DOHH2 (cell line): ENCODE data around the gene PDE4D.

Experiments
- H3F3A ChIP-seq: fragments of 200-600 bp; sonication (generic), shearing (Covaris generic); 2 replicates; pipeline ENCODE4 v1.6.0; 2016; ENCODE audit warnings: antibody characterized with exemption, mild to moderate bottlenecking; ENCODE audit not compliant: control insufficient read depth, insufficient read depth
- H3K27ac ChIP-seq: fragments of 200-600 bp; sonication (generic); 2 replicates; pipeline ENCODE4 v1.5.1; 2014; ENCODE audit warnings: low read depth, mild to moderate bottlenecking, low read length, moderate library complexity
- H3K27me3 ChIP-seq: fragments of 200-600 bp; sonication (generic); 2 replicates; pipeline ENCODE4 v1.6.1; 2014; ENCODE audit warnings: mild to moderate bottlenecking, low read length, mixed read lengths; ENCODE audit not compliant: control insufficient read depth
- H3K36me3 ChIP-seq: fragments of 200-600 bp; sonication (generic); 2 replicates; pipeline ENCODE4 v1.6.1; 2014; ENCODE audit warnings: mild to moderate bottlenecking, low read length, moderate library complexity, mixed read lengths; ENCODE audit not compliant: control insufficient read depth
- H3K4me1 ChIP-seq: fragments of 200-600 bp; sonication (generic); 2 replicates; pipeline ENCODE4 v1.6.1; 2014; ENCODE audit warnings: mild to moderate bottlenecking, low read length, mixed read lengths; ENCODE audit not compliant: control insufficient read depth
- H3K4me2 ChIP-seq: fragments of 200-600 bp; sonication (generic); 2 replicates; pipeline ENCODE4 v1.6.0; 2014; ENCODE audit warnings: mild to moderate bottlenecking, low read length, moderate library complexity
- H3K4me3 ChIP-seq: fragments of 200-600 bp; sonication (generic); 2 replicates; pipeline ENCODE4 v1.5.1; 2014; ENCODE audit warnings: mild to moderate bottlenecking, low read length, mixed read lengths
- H3K79me2 ChIP-seq: fragments of 200-600 bp; sonication (generic); 2 replicates; pipeline ENCODE4 v1.6.1; 2014; ENCODE audit warnings: mild to moderate bottlenecking, low read length, mixed read lengths; ENCODE audit not compliant: control insufficient read depth
- H3K9me2 ChIP-seq: fragments of 200-600 bp; sonication (generic); replicated peaks from 2 replicates; pipeline ENCODE4 v1.6.1; 2014; ENCODE audit warnings: mild to moderate bottlenecking, low read length, mixed read lengths; ENCODE audit not compliant: control insufficient read depth
- H3K9me3 ChIP-seq: fragments of 200-600 bp; sonication (generic); 2 replicates; pipeline ENCODE4 v1.6.1; 2014; ENCODE audit warnings: antibody characterized with exemption, low read length, mixed read lengths; ENCODE audit not compliant: control insufficient read depth, insufficient read depth
- H4K20me1 ChIP-seq: fragments of 200-600 bp; sonication (generic); 2 replicates; pipeline ENCODE4 v1.6.0; 2014; ENCODE audit warnings: low read depth, mild to moderate bottlenecking, antibody characterized with exemption, low read length, moderate library complexity; ENCODE audit not compliant: control insufficient read depth, insufficient read depth
- EZH2phosphoT487 ChIP-seq: fragments of 200-600 bp; sonication (generic); IDR thresholded peaks from 2 replicates; pipeline ENCODE4 v1.6.1; 2017; ENCODE audit warnings: borderline replicate concordance, mild to moderate bottlenecking, antibody characterized with exemption, low read length, moderate library complexity, mixed read lengths
- TF ChIP-seq, protein P1 (sequence below): fragments of 200-600 bp; sonication (generic); IDR thresholded peaks from one replicate; pipeline ENCODE4 v1.5.1; 2014; ENCODE audit warnings: antibody characterized with exemption, mild to moderate bottlenecking, low read depth, low read length; ENCODE audit not compliant: poor library complexity, severe bottlenecking

Gene PDE4D

DNA sequence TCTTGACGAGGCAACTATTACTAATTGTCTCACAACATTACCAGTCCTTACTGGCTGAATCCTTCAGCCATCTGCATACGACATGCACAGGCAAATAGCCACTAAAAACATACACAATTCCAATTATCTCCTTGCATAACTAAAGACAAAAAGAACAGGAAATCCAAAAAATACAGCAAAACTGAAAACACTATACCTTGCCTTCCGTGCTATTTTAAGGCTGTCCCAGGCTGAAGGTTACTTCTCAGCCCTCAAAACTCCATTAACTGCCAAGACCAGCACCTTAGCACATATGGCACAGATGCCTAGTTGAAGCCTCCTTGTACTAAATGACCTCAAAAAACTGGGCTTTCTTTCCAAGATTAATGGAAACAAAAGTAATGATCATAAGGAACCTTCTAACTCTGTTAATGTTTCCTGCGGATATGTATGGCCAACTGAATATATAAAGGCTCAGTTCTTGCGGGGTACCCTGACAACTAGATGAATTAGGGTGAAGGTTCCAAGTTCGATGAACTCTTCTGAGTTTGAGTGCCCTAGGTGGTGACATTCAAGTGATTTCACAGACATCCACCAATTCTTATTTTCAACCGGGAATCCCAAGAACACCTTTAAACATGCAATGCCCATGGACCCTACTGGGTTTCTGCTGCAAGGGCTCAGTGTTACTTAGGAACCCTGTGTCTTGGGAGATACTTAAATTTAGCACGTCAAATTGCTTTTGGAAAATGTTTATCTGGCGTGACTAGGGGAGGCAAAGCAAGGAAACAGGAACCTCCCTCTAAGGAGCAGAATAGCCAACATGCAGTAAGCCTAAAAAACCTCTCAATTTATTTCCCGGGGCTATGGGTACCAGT is 855.4 kb downstream of the PDE4D start:
- Histone ChIP-seq H3K4me3 (peak overlapping the region; percentile 89), H3F3A (peaks cover 7% of the 10 kb centered on the region), H3K9me3 (no peaks in the 10 kb centered on the region), H3K9me2 (no peaks in the 10 kb centered on the region), H3K4me1 (peaks cover 59% of the 10 kb centered on the region), H3K27ac (peak overlapping the region; percentile 49), H4K20me1 (no peaks in the 10 kb centered on the region), H3K79me2 (peaks cover 30% of the 10 kb centered on the region), H3K36me3 (peaks cover 9% of the 10 kb centered on the region; the same call in 1 of the 2 replicates), H3K27me3 (peaks cover 6% of the 10 kb centered on the region; the same call in 1 of the 2 replicates), H3K4me2 (peak overlapping the region; percentile 88)
- TF ChIP-seq EZH2phosphoT487 = no peak
- TF ChIP-seq, protein P1, sequence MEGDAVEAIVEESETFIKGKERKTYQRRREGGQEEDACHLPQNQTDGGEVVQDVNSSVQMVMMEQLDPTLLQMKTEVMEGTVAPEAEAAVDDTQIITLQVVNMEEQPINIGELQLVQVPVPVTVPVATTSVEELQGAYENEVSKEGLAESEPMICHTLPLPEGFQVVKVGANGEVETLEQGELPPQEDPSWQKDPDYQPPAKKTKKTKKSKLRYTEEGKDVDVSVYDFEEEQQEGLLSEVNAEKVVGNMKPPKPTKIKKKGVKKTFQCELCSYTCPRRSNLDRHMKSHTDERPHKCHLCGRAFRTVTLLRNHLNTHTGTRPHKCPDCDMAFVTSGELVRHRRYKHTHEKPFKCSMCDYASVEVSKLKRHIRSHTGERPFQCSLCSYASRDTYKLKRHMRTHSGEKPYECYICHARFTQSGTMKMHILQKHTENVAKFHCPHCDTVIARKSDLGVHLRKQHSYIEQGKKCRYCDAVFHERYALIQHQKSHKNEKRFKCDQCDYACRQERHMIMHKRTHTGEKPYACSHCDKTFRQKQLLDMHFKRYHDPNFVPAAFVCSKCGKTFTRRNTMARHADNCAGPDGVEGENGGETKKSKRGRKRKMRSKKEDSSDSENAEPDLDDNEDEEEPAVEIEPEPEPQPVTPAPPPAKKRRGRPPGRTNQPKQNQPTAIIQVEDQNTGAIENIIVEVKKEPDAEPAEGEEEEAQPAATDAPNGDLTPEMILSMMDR = no peak

DNA sequence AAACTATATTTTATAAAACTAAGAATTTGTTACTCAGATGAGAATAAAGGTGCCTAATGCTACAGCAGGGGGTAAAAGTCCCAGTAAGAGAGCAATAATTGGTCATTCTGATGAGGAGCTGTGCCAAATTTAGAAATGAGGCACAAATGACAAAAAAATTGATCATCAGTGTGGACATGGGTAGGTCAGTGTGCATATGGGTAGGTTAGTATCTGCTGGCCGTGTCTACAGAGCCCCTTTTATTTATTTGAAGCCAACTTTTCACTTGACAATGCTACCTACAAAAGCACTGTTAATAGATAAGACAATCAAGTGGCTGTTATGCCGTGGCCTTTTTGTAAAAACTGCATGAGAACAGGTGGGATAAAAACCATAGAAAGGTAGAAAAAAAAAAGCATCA is 856.1 kb downstream of the PDE4D start:
- Histone ChIP-seq H3K27ac (no peak overlapping the region), H3K27me3 (peaks cover 6% of the 10 kb centered on the region; the same call in 1 of the 2 replicates), H3K4me1 (peaks cover 59% of the 10 kb centered on the region), H3K79me2 (peaks cover 34% of the 10 kb centered on the region), H3K9me2 (no peaks in the 10 kb centered on the region), H3K4me2 (peak overlapping the region; percentile 88), H3K36me3 (peaks cover 9% of the 10 kb centered on the region; the same call in 1 of the 2 replicates), H4K20me1 (no peaks in the 10 kb centered on the region), H3K4me3 (peak overlapping the region; percentile 89), H3K9me3 (no peaks in the 10 kb centered on the region), H3F3A (peaks cover 7% of the 10 kb centered on the region)
- no peak for TF ChIP-seq EZH2phosphoT487
- TF ChIP-seq, protein P1 = no peak

DNA sequence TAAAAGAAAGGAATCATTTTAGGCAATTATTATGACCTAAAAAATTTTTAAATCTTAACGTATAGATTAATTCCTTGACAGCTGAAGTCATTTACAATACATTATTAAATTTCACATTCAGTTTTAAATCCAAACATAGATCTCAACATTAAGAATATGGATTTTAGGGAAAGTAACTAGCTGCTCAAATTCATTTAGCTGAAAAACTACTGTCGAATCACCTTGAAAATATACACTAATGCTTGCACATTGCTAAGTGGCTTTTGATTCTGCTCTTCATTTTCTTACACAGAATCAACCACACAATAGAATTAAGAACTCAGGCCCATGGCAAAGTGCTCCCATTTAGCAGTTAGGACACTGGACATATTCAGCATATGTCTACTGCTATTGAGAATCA is 856.5 kb downstream of the PDE4D start:
- peaks cover 34% of the 10 kb centered on the region for H3K79me2 ChIP-seq
- TF ChIP-seq, protein P1 = no peak
- no peak for TF ChIP-seq EZH2phosphoT487
- peaks cover 59% of the 10 kb centered on the region for H3K4me1 ChIP-seq
- H3K9me3 ChIP-seq = no peaks in the 10 kb centered on the region
- H3K9me2 ChIP-seq = no peaks in the 10 kb centered on the region
- no peak overlapping the region for H3K27ac ChIP-seq
- peaks cover 6% of the 10 kb centered on the region; the same call in 1 of the 2 replicates for H3K27me3 ChIP-seq
- H3K36me3 ChIP-seq = peaks cover 9% of the 10 kb centered on the region; the same call in 1 of the 2 replicates
- H3K4me3 ChIP-seq = peak overlapping the region; percentile 89
- no peaks in the 10 kb centered on the region for H4K20me1 ChIP-seq
- H3F3A ChIP-seq = peaks cover 7% of the 10 kb centered on the region
- peak overlapping the region; percentile 88 for H3K4me2 ChIP-seq
